ENCODE results near the gene NBR1. TPM values are rescaled to one million over a fixed set of nuclear protein-coding genes. Genes with fewer than 3 reads are reported as not detected.
"Not testable (repeated sequence)": the region's sequence is repeated elsewhere in the genome, so short reads cannot be mapped to it uniquely, and the experiment has no call there.

NBR1 gene
- total and polyA plus RNA-seq, 4 donors, result 18.2 to 74.6 (median 44.7) TPM

- TF ChIP-seq REST (IDR thresholded peaks at IDR 0.05) (peak; percentile 24), FOXA2 (IDR thresholded peaks at IDR 0.05) (no peak)
Observed at GRCh38 chr17:43134774-43135453, 36.1 kb upstream of the NBR1 start (continued).

DNA sequence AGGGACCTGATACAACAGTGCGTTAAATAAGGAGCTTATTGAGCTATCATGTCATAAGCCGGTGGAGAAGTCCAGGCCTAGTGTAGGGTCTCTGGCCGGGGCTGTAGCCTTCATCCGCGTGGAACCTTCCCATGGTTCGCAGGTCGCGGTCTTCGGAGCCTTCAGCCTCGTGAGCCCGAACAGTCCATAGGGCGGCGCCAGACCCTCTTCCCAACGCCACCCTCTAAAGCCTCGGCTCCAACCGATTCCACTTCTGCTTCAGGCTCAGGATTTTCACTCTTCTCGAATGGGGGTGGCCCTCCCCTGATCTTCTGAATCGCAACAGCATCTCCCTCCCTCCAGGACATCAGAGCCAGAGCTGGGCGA, 35.6 kb upstream of the NBR1 start:
- Histone ChIP-seq H3K27ac (ENCODE audit: low read depth in 1 of 2, low read length in 2 of 2) (no peak overlapping the region), H3K36me3 (ENCODE audit: control insufficient read depth in 4 of 4, insufficient read depth in 3 of 4, low read depth in 1 of 4, low read length in 3 of 4) (peaks cover 0 to 5% (median 2%) of the 10 kb centered on the region in 4 donors), H3K9me3 (ENCODE audit: control insufficient read depth in 4 of 4, low read length in 3 of 4) (no peaks in the 10 kb centered on the region), H3K4me1 (ENCODE audit: control insufficient read depth in 4 of 4, insufficient read depth in 4 of 4, low read length in 3 of 4) (peaks cover 4 to 29% (median 26%) of the 10 kb centered on the region in 4 donors), H3K4me3 (ENCODE audit: low read depth in 1 of 3, low read length in 3 of 3) (no peak overlapping the region), H3K9ac (ENCODE audit: low read depth in 1 of 2, low read length in 2 of 2) (no peak overlapping the region), H3K27me3 (ENCODE audit: control insufficient read depth in 4 of 4, insufficient read depth in 4 of 4, low read length in 3 of 4) (no peaks in the 10 kb centered on the region)
- TF ChIP-seq RAD21 (IDR thresholded peaks at IDR 0.05) (no peak), JUND (IDR thresholded peaks at IDR 0.05) (no peak), EGR1 (IDR thresholded peaks at IDR 0.05; ENCODE audit: low read depth in 2 of 2) (no peak), ZBTB33 (IDR thresholded peaks at IDR 0.05) (no peak), HNF4A (conservative IDR thresholded peaks at IDR 0.05) (no peak), FOXA2 (IDR thresholded peaks at IDR 0.05) (no peak), SP1 (IDR thresholded peaks at IDR 0.05) (no peak)
- TF ChIP-seq, protein P1, sequence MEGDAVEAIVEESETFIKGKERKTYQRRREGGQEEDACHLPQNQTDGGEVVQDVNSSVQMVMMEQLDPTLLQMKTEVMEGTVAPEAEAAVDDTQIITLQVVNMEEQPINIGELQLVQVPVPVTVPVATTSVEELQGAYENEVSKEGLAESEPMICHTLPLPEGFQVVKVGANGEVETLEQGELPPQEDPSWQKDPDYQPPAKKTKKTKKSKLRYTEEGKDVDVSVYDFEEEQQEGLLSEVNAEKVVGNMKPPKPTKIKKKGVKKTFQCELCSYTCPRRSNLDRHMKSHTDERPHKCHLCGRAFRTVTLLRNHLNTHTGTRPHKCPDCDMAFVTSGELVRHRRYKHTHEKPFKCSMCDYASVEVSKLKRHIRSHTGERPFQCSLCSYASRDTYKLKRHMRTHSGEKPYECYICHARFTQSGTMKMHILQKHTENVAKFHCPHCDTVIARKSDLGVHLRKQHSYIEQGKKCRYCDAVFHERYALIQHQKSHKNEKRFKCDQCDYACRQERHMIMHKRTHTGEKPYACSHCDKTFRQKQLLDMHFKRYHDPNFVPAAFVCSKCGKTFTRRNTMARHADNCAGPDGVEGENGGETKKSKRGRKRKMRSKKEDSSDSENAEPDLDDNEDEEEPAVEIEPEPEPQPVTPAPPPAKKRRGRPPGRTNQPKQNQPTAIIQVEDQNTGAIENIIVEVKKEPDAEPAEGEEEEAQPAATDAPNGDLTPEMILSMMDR (IDR thresholded peaks at IDR 0.05; ENCODE audit: low read depth, low read length, missing input control), result no peak
- DNase-seq (ENCODE audit: low spot score), result no peak
- 96% methylated on average over 19 of the region's 19 CpGs for WGBS

GRCh38 chr17:43136574-43136973, 34.4 kb upstream of the NBR1 start:
- not testable (repeated sequence) for H3K9ac ChIP-seq (ENCODE audit: low read depth in 1 of 2, low read length in 2 of 2); H3K36me3 ChIP-seq (ENCODE audit: control insufficient read depth in 4 of 4, insufficient read depth in 3 of 4, low read depth in 1 of 4, low read length in 3 of 4); H3K27me3 ChIP-seq (ENCODE audit: control insufficient read depth in 4 of 4, insufficient read depth in 4 of 4, low read length in 3 of 4); H3K9me3 ChIP-seq (ENCODE audit: control insufficient read depth in 4 of 4, low read length in 3 of 4); DNase-seq (ENCODE audit: low spot score); H3K27ac ChIP-seq (ENCODE audit: low read depth in 1 of 2, low read length in 2 of 2); H3K4me3 ChIP-seq (ENCODE audit: low read depth in 1 of 3, low read length in 3 of 3)
- H3K4me1 ChIP-seq (ENCODE audit: control insufficient read depth in 4 of 4, insufficient read depth in 4 of 4, low read length in 3 of 4), result peaks cover 9 to 29% (median 26%) of the 10 kb centered on the region in 4 donors
- WGBS, result 91% methylated on average over 3 of the region's 3 CpGs

DNA sequence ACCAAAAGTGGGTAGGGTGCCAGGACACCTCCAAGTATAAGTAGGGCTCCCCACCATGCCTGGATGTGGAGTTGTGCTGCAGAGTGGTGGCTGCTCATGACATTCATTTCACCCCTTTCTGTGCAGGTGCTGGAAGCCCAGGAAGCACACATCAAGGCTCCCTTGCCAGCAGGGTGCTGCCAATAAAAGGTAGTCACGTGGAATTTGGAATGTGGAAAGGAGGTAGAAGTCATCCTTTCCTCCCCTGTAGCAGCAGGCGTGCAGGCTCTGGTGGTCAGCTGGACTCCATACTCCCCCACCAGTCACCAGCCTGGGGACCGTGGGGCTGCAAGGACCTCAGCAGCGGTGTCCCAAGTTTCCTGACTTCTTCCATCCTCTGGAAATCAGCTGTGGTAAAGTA, 32.5 kb upstream of the NBR1 start:
- not testable (repeated sequence) for DNase-seq (ENCODE audit: low spot score); H3K4me3 ChIP-seq (ENCODE audit: low read depth in 1 of 3, low read length in 3 of 3); H3K27ac ChIP-seq (ENCODE audit: low read depth in 1 of 2, low read length in 2 of 2); H3K27me3 ChIP-seq (ENCODE audit: control insufficient read depth in 4 of 4, insufficient read depth in 4 of 4, low read length in 3 of 4); H3K9ac ChIP-seq (ENCODE audit: low read depth in 1 of 2, low read length in 2 of 2); H3K9me3 ChIP-seq (ENCODE audit: control insufficient read depth in 4 of 4, low read length in 3 of 4); H3K36me3 ChIP-seq (ENCODE audit: control insufficient read depth in 4 of 4, insufficient read depth in 3 of 4, low read depth in 1 of 4, low read length in 3 of 4)
- H3K4me1 ChIP-seq (ENCODE audit: control insufficient read depth in 4 of 4, insufficient read depth in 4 of 4, low read length in 3 of 4), result peaks cover 9 to 22% (median 19%) of the 10 kb centered on the region in 4 donors
- WGBS, result 86% methylated on average over 4 of the region's 4 CpGs

All from liver (tissue), 9 donors.